Loucy (cell line): ENCODE results near the gene NDST1.

Experiments used
- H2AFZ ChIP-seq: fragments of 200-600 bp; sonication (generic); 2 replicates; pipeline ENCODE4 v1.6.0; 2016; ENCODE audit warnings: antibody characterized with exemption, mild to moderate bottlenecking, low read length, moderate library complexity
- H3F3A ChIP-seq: fragments of 200-600 bp; 2 replicates; pipeline ENCODE4 v1.6.0; 2016; ENCODE audit warnings: antibody characterized with exemption, low read depth, mild to moderate bottlenecking
- H3K27me3 ChIP-seq: fragments of 200-600 bp; sonication (generic); 2 replicates; pipeline ENCODE4 v1.6.1; 2014; ENCODE audit warnings: low read length, mild to moderate bottlenecking; ENCODE audit not compliant: insufficient read depth, poor library complexity, severe bottlenecking
- H3K36me3 ChIP-seq: fragments of 200-600 bp; sonication (generic); 2 replicates; pipeline ENCODE4 v1.6.1; 2016; ENCODE audit warnings: low read length; ENCODE audit not compliant: insufficient read depth
- H3K4me1 ChIP-seq: fragments of 200-600 bp; sonication (generic); 2 replicates; pipeline ENCODE4 v1.5.1; 2014; ENCODE audit warnings: low read length, mild to moderate bottlenecking; ENCODE audit not compliant: insufficient read depth, poor library complexity, severe bottlenecking
- H3K4me2 ChIP-seq: fragments of 200-600 bp; sonication (generic); 2 replicates; pipeline ENCODE4 v1.6.0; 2014; ENCODE audit warnings: antibody characterized with exemption, low read length, low read depth, mild to moderate bottlenecking; ENCODE audit not compliant: poor library complexity, severe bottlenecking
- H3K4me3 ChIP-seq: fragments of 200-600 bp; sonication (generic); 2 replicates; pipeline ENCODE4 v1.5.1; 2014; ENCODE audit warnings: low read length, mild to moderate bottlenecking, mixed read lengths; ENCODE audit not compliant: poor library complexity, severe bottlenecking
- H3K79me2 ChIP-seq: fragments of 200-600 bp; sonication (generic); 2 replicates; pipeline ENCODE4 v1.6.1; 2014; ENCODE audit warnings: low read length; ENCODE audit not compliant: insufficient read depth
- H3K9ac ChIP-seq: fragments of 200-600 bp; sonication (generic); 2 replicates; pipeline ENCODE4 v1.6.0; 2014; ENCODE audit warnings: mild to moderate bottlenecking, low read depth, low read length, moderate library complexity; ENCODE audit not compliant: poor library complexity, severe bottlenecking
- H3K9me2 ChIP-seq: fragments of 200-600 bp; sonication (generic); replicated peaks from 2 replicates; pipeline ENCODE4 v1.6.1; 2016; ENCODE audit warnings: low read depth, low read length, mixed read lengths
- H3K9me3 ChIP-seq: fragments of 200-600 bp; sonication (generic); 2 replicates; pipeline ENCODE4 v1.6.1; 2014; ENCODE audit warnings: mild to moderate bottlenecking, antibody characterized with exemption, low read length, low read depth; ENCODE audit not compliant: insufficient read depth
- H4K20me1 ChIP-seq: fragments of 200-600 bp; sonication (generic); 2 replicates; pipeline ENCODE4 v1.6.0; 2014; ENCODE audit warnings: antibody characterized with exemption, low read length, mild to moderate bottlenecking; ENCODE audit not compliant: insufficient read depth, poor library complexity, severe bottlenecking
- EZH2phosphoT487 ChIP-seq: fragments of 200-600 bp; IDR thresholded peaks from 2 replicates; pipeline ENCODE4 v1.6.1; 2018; ENCODE audit warnings: antibody characterized with exemption, mild to moderate bottlenecking, moderate library complexity, borderline replicate concordance
- TF ChIP-seq, protein P1 (sequence below): fragments of 200-600 bp; sonication (generic); conservative IDR thresholded peaks from 2 replicates; pipeline ENCODE4 v1.5.1; 2014; ENCODE audit warnings: mild to moderate bottlenecking, antibody characterized with exemption, low read length

The NDST1 gene

GRCh38 chr5:150604010-150604409 is 96.1 kb downstream of the NDST1 start:
- no peak overlapping the region for H3K4me2 ChIP-seq
- H4K20me1 ChIP-seq = no peaks in the 10 kb centered on the region
- H3K36me3 ChIP-seq = no peaks in the 10 kb centered on the region
- no peaks in the 10 kb centered on the region for H3K4me1 ChIP-seq
- no peak overlapping the region for H3K9ac ChIP-seq
- no peaks in the 10 kb centered on the region for H3K9me3 ChIP-seq
- no peak overlapping the region for H2AFZ ChIP-seq
- no peaks in the 10 kb centered on the region for H3K79me2 ChIP-seq
- no peak overlapping the region for H3K4me3 ChIP-seq
- H3K27me3 ChIP-seq = no peaks in the 10 kb centered on the region
- H3K9me2 ChIP-seq = no peaks in the 10 kb centered on the region
- TF ChIP-seq, protein P1, sequence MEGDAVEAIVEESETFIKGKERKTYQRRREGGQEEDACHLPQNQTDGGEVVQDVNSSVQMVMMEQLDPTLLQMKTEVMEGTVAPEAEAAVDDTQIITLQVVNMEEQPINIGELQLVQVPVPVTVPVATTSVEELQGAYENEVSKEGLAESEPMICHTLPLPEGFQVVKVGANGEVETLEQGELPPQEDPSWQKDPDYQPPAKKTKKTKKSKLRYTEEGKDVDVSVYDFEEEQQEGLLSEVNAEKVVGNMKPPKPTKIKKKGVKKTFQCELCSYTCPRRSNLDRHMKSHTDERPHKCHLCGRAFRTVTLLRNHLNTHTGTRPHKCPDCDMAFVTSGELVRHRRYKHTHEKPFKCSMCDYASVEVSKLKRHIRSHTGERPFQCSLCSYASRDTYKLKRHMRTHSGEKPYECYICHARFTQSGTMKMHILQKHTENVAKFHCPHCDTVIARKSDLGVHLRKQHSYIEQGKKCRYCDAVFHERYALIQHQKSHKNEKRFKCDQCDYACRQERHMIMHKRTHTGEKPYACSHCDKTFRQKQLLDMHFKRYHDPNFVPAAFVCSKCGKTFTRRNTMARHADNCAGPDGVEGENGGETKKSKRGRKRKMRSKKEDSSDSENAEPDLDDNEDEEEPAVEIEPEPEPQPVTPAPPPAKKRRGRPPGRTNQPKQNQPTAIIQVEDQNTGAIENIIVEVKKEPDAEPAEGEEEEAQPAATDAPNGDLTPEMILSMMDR = no peak
- no peak for TF ChIP-seq EZH2phosphoT487
- no peaks in the 10 kb centered on the region for H3F3A ChIP-seq

- TF ChIP-seq, protein P1 = no peak
- TF ChIP-seq EZH2phosphoT487 = no peak
- Histone ChIP-seq H3K4me2 (no peak overlapping the region), H2AFZ (no peak overlapping the region), H3K9ac (no peak overlapping the region), H3K9me2 (no peaks in the 10 kb centered on the region), H3K36me3 (no peaks in the 10 kb centered on the region), H3K9me3 (no peaks in the 10 kb centered on the region), H4K20me1 (no peaks in the 10 kb centered on the region), H3K27me3 (no peaks in the 10 kb centered on the region), H3K4me3 (no peak overlapping the region), H3F3A (no peaks in the 10 kb centered on the region), H3K4me1 (no peaks in the 10 kb centered on the region), H3K79me2 (no peaks in the 10 kb centered on the region)
Measured at GRCh38 chr5:150604894-150605440, 97.0 kb downstream of the NDST1 start.

GRCh38 chr5:150605546-150605945 is 97.6 kb downstream of the NDST1 start:
- H3K9me3 ChIP-seq = no peaks in the 10 kb centered on the region
- no peaks in the 10 kb centered on the region for H3K79me2 ChIP-seq
- H3F3A ChIP-seq = no peaks in the 10 kb centered on the region
- H3K9ac ChIP-seq = no peak overlapping the region
- H2AFZ ChIP-seq = no peak overlapping the region
- H3K27me3 ChIP-seq = no peaks in the 10 kb centered on the region
- H3K4me1 ChIP-seq = no peaks in the 10 kb centered on the region
- no peak overlapping the region for H3K4me2 ChIP-seq
- no peaks in the 10 kb centered on the region for H4K20me1 ChIP-seq
- no peaks in the 10 kb centered on the region for H3K36me3 ChIP-seq
- no peaks in the 10 kb centered on the region for H3K9me2 ChIP-seq
- no peak overlapping the region for H3K4me3 ChIP-seq
- no peak for TF ChIP-seq EZH2phosphoT487

- H3K79me2 ChIP-seq = no peaks in the 10 kb centered on the region
- no peaks in the 10 kb centered on the region for H3F3A ChIP-seq
- no peaks in the 10 kb centered on the region for H3K27me3 ChIP-seq
- H3K36me3 ChIP-seq = no peaks in the 10 kb centered on the region
- no peaks in the 10 kb centered on the region for H3K9me2 ChIP-seq
- H3K9me3 ChIP-seq = no peaks in the 10 kb centered on the region
- H4K20me1 ChIP-seq = no peaks in the 10 kb centered on the region
- no peak overlapping the region for H3K9ac ChIP-seq
- no peak overlapping the region for H2AFZ ChIP-seq
- no peaks in the 10 kb centered on the region for H3K4me1 ChIP-seq
- H3K4me3 ChIP-seq = no peak overlapping the region
- no peak overlapping the region for H3K4me2 ChIP-seq
- TF ChIP-seq, protein P1 = no peak
- no peak for TF ChIP-seq EZH2phosphoT487
Measured at GRCh38 chr5:150606476-150606875, 98.5 kb downstream of the NDST1 start.
